Small intestine (tissue), 7 donors: Measurements from ENCODE around the gene AURKB. TPM values are rescaled to one million over a fixed set of nuclear protein-coding genes. Genes with fewer than 3 reads are reported as not detected.
A peak's percentile ranks its signal among the peaks of the same experiment; 100 is the strongest.

Experiments used
- DNase-seq, 2 donors: peaks; one replicate each; pipeline versions ENCODE4 v3.0.0 to v3.0.0-alpha.2; 2013
- FAIRE-seq: peaks from 2 replicates; lab custom pipeline; 2012; peaks lifted over from hg19 to GRCh38; lab: Jason Lieb, UNC
- H3K27ac ChIP-seq, 3 donors: one replicate each; pipeline ENCODE4 v1.5.1; 2013; ENCODE audit warnings: low read length in 2 of 3, mild to moderate bottlenecking in 2 of 3, control low read depth in 1 of 3, inconsistent platforms in 1 of 3, low read depth in 1 of 3, moderate library complexity in 1 of 3
- H3K27me3 ChIP-seq, 3 donors: one replicate each; pipeline ENCODE4 v1.6.1; 2013; ENCODE audit warnings: low read length in 3 of 3, inconsistent platforms in 1 of 3; ENCODE audit not compliant: control insufficient read depth in 3 of 3, insufficient read depth in 3 of 3
- H3K36me3 ChIP-seq, 3 donors: one replicate each; pipeline ENCODE4 v1.6.1; 2013; ENCODE audit warnings: low read length in 3 of 3, inconsistent platforms in 1 of 3, low read depth in 1 of 3, mild to moderate bottlenecking in 1 of 3, moderate library complexity in 1 of 3; ENCODE audit not compliant: control insufficient read depth in 3 of 3, insufficient read depth in 2 of 3
- H3K4me1 ChIP-seq, 3 donors: one replicate each; pipeline ENCODE4 v1.6.1; 2013; ENCODE audit warnings: low read length in 2 of 3, inconsistent platforms in 1 of 3, low read depth in 1 of 3, mild to moderate bottlenecking in 1 of 3, moderate library complexity in 1 of 3; ENCODE audit not compliant: control insufficient read depth in 3 of 3, insufficient read depth in 2 of 3
- H3K4me3 ChIP-seq, 3 donors: one replicate each; pipeline ENCODE4 v1.5.1; 2013; ENCODE audit warnings: low read length in 3 of 3, control low read depth in 1 of 3, inconsistent platforms in 1 of 3, low read depth in 1 of 3, mild to moderate bottlenecking in 1 of 3, moderate library complexity in 1 of 3
- H3K9me3 ChIP-seq, 2 donors: one replicate each; pipeline ENCODE4 v1.6.1; 2013; ENCODE audit warnings: low read depth in 1 of 2, low read length in 1 of 2; ENCODE audit not compliant: control insufficient read depth in 2 of 2, insufficient read depth in 1 of 2
- WGBS, 3 donors: extraction: QIAGEN DNeasy Blood & Tissue Kit; methylation state at CpG; one replicate each; pipeline ENCODE4 v1.1.7; 2013; 5-methylcytosine and 5-hydroxymethylcytosine counted together
- polyA plus RNA-seq, 4 donors: library from polyadenylated mRNA; stranded (reverse) in 3 of 4; unstranded in 1 of 4; fragments of 200-250 nt in 3 of 4; fragments of 120-200 nt in 1 of 4; gene quantifications; one replicate each; pipeline versions ENCODE4 v1.2.1 to v1.2.3, GENCODE V29; 2013
- donor health status: healthy with polysubstance abuse.
- donor health status: control.
- donor health status: control.
- donor health status: Bipolar disorder and iron deficiency.
- donor health status: healthy.

The AURKB gene
- polyA plus RNA-seq, 4 donors, result 4.9 to 48.4 (median 14.3) TPM

DNA sequence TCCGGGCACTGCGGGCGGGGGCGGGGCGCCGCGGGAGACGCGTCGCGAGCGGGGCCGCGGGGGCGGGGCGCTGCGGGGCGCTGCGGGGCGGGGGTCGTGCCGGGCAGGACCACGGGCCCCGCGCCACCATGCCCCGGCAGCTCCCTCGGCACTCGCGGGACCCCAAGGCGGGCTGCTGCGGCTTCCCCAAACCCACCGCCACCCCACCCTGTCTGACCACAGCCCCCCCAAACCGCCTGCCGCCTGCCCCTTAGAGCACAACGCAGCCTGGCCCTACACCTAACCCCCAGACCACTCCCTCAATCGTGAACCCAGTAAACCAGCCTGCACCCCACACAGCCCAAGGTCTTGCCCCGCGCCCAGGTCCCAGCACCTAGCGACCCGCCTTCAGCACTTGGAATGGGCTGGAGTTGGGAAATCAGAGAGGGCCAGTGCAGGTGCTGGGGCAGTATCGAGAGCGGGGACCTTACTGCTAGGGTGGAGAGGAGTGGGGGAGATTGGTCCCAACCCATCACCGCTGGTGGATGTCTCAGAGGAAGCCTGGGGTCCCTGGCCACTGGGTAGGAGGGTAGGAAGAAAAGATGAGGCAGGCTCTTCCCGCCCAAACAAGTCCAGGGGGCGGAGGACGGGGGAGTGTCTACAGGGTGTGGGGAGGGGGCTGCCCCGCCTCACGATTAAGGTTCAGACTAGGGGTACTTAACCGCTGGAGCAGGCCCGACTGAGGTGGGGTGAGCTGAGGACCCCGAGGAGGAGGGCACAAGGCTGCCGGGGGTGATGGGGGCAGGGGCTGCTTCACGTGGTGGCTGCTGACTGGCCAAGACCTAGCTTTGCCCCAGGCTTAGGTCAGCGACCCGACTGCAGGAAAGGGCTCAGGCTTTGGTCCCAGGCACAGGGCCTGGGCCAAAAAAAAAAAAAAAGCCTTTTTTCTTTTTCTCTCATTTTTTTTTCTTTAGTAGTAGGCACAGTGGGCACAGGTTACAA lies 47.1 kb downstream of the AURKB start:
- peak overlapping the region; percentile 89 to 97 (median 93) for H3K4me3 ChIP-seq
- H3K9me3 ChIP-seq, result no peaks in the 10 kb centered on the region
- peaks cover 6 to 45% (median 15%) of the 10 kb centered on the region in 3 donors for H3K4me1 ChIP-seq
- WGBS, 3 donors, result 9 to 36% (median 16%) methylated on average over 18 to 55 of the region's 55 CpGs
- no peaks in the 10 kb centered on the region for H3K27me3 ChIP-seq
- H3K36me3 ChIP-seq, result peaks cover 0 to 33% (median 4%) of the 10 kb centered on the region in 3 donors
- H3K27ac ChIP-seq, result peak overlapping the region; percentile 76 to 97 (median 93)
- peak in 1 of 2 donors; percentile 67 for DNase-seq
- FAIRE-seq, result no peak

DNA sequence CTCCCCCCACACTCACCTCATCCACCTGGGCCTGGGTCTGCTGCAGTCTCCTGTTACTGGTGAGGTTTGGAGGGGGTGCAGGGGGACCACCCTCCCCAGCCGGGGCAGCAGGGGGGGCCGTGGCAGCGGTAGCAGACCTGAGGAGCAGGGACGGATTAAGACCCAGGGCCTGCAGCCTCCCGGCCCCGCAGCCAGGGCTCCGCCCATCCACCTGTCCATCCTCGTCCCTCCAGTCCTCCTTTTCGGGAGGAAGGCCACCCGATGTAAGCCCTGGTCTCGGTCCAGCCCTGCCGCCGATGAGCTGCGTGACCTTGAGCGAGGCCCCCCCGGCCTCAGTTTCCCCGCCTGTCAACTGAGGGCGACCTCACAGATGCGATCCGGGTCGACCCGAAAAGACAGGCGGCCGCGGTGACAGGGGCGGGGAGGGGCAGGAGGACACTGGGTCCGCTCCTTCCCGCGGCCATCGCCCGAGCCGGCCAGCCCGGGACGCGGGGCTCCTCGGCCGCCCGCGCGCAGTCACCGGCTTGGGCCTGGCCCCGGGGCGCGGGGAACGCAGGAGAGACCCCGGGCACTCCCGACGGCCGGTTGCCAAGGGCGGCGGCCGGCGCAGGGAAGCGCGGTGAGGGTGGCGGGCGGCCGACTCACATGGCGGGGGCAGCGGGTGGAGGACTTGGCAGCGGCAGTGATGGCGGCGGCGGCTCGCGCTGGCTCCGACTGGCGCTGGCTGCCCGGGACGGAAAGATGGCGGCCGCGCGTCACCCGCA lies 48.0 kb downstream of the AURKB start, which contains the start of gene VAMP2:
TSS of gene VAMP2 (minus strand) at position 716 of the 764 bp plus-strand sequence. CDS start at position 647, 69 bp downstream.
- Histone ChIP-seq H3K36me3 (peaks cover 0 to 40% (median 4%) of the 10 kb centered on the region in 3 donors), H3K9me3 (no peaks in the 10 kb centered on the region), H3K4me1 (peaks cover 6 to 45% (median 15%) of the 10 kb centered on the region in 3 donors), H3K4me3 (peak within 1 kb of the TSS; percentile 89 to 97 (median 93)), H3K27ac (peak within 1 kb of the TSS; percentile 93 to 97 (median 95)), H3K27me3 (no peaks in the 10 kb centered on the region)
- WGBS, 3 donors, result 0 to 1% (median 0%) methylated on average over 27 to 75 of the region's 75 CpGs
- peak; percentile 58 to 90 for DNase-seq
- FAIRE-seq, result no peak

- peak overlapping the region; percentile 70 to 97 (median 95) for H3K27ac ChIP-seq
- WGBS, 3 donors, result 43 to 57% (median 48%) methylated on average over 19 of the region's 19 CpGs
- H3K36me3 ChIP-seq, result peaks cover 0 to 40% (median 4%) of the 10 kb centered on the region in 3 donors
- H3K27me3 ChIP-seq, result no peaks in the 10 kb centered on the region
- peaks cover 6 to 51% (median 15%) of the 10 kb centered on the region in 3 donors for H3K4me1 ChIP-seq
- FAIRE-seq (no peak), DNase-seq (peak in 1 of 2 donors; percentile 22)
- H3K9me3 ChIP-seq, result no peaks in the 10 kb centered on the region
- peak overlapping the region; percentile 89 to 97 (median 93) for H3K4me3 ChIP-seq
Measured at GRCh38 chr17:8161289-8162232, 48.8 kb downstream of the AURKB start.

DNA sequence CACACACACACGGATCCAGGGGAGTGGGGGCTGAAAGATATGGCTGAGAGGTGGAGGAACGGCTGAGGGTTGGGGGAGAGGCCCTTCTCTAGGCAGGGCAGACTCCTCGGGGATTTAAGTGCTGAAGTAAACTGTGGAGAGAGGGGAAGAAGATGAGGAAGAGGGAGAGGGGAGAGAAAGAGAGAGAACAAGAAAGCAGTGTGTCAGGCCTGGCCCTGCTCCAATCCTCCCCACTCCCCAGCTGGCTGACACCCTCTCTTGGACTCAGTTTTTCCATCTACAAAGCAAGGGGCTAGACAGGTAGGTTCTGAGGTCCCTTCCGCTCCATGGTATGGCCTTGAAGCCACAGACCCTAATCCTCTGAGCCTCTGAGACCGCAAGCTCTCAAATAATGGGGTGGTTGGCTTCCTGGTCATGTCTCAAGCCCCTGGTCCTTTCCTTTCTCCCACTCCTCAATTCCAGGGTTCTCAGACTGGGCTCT lies 49.6 kb downstream of the AURKB start:
- no peak for FAIRE-seq
- Histone ChIP-seq H3K36me3 (peaks cover 0 to 40% (median 4%) of the 10 kb centered on the region in 3 donors), H3K4me1 (peaks cover 6 to 53% (median 15%) of the 10 kb centered on the region in 3 donors), H3K27ac (peak overlapping the region; percentile 15 to 50 (median 44)), H3K9me3 (no peaks in the 10 kb centered on the region), H3K4me3 (peak overlapping the region in 1 of 3 donors; percentile 97), H3K27me3 (no peaks in the 10 kb centered on the region)
- WGBS, 3 donors, result 47 to 58% (median 51%) methylated on average over 5 of the region's 5 CpGs
- peak in 1 of 2 donors; percentile 3 for DNase-seq

- Histone ChIP-seq H3K36me3 (peaks cover 0 to 40% (median 4%) of the 10 kb centered on the region in 3 donors), H3K27ac (peak overlapping the region in 1 of 3 donors; percentile 50), H3K4me3 (no peak overlapping the region), H3K27me3 (no peaks in the 10 kb centered on the region), H3K4me1 (peaks cover 6 to 59% (median 15%) of the 10 kb centered on the region in 3 donors), H3K9me3 (no peaks in the 10 kb centered on the region)
- 61 to 69% (median 64%) methylated on average over 3 to 4 of the region's 4 CpGs for WGBS, 3 donors
- FAIRE-seq (no peak), DNase-seq (peak in 1 of 2 donors; percentile 26)
Measured at GRCh38 chr17:8160224-8160577, 50.2 kb downstream of the AURKB start.

DNA sequence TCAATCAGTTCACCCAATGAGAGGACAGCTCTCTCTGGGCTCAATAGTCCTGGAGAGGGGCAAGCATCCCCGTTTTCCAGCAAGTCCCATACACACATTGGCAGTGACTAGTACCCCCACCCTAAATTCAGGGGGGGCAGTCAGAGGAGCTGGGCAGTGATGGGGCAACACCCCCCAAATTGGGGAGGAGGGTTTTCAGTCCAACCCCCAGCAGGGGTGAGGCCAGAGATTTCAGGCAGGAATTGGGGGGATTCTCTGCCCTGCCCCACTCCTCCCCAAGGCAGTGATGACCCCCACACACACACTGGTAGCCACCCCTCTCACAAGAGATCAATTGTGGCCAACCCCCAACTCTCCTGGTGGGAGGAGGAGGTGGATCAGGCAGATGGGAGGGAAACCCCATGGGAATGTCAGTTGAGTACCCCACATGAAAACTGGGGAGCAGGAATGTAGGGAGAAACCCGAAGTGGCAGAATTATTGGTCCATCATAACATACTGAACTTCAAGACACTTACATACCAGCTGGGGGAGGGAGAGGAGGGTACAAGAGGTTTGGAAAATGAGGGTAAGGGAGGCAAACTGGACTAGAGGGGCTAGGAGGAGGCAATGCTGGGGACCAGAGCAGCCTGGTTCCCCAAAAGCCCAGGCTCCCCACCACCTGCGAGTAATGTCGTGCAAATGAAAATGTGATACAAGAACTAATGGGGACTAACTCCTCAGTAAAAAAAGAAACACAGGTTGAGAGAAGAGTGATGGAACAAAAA lies 50.7 kb downstream of the AURKB start:
- WGBS, 3 donors, result 62 to 76% (median 70%) methylated on average over 4 of the region's 4 CpGs
- peaks cover 0 to 40% (median 4%) of the 10 kb centered on the region in 3 donors for H3K36me3 ChIP-seq
- DNase-seq, result no peak
- H3K4me3 ChIP-seq, result no peak overlapping the region
- H3K27ac ChIP-seq, result peak overlapping the region in 2 of 3 donors; percentile 18 to 50
- H3K9me3 ChIP-seq, result no peaks in the 10 kb centered on the region
- peaks cover 6 to 62% (median 15%) of the 10 kb centered on the region in 3 donors for H3K4me1 ChIP-seq
- no peak for FAIRE-seq
- no peaks in the 10 kb centered on the region for H3K27me3 ChIP-seq

- FAIRE-seq (no peak), DNase-seq (no peak)
- WGBS, 3 donors, result 50 to 58% (median 55%) methylated on average over 3 of the region's 3 CpGs
- H3K27ac ChIP-seq, result peak overlapping the region in 1 of 3 donors; percentile 26
- no peaks in the 10 kb centered on the region for H3K27me3 ChIP-seq
- no peak overlapping the region for H3K4me3 ChIP-seq
- no peaks in the 10 kb centered on the region for H3K9me3 ChIP-seq
- H3K4me1 ChIP-seq, result peaks cover 5 to 62% (median 14%) of the 10 kb centered on the region in 3 donors
- peaks cover 0 to 40% (median 4%) of the 10 kb centered on the region in 3 donors for H3K36me3 ChIP-seq
Measured at GRCh38 chr17:8159032-8159400, 51.4 kb downstream of the AURKB start.
